Neural progenitor cell (in vitro differentiated cells): ENCODE results near the gene ZNF77. TPM values are rescaled to one million over a fixed set of nuclear protein-coding genes. Genes with fewer than 3 reads are reported as not detected.

ENCODE experiments used
- DNase-seq: peaks from one replicate; pipeline ENCODE4 v3.0.0-alpha.2; 2016; ENCODE audit warnings: low spot score
- H2AFZ ChIP-seq: fragments of 200-600 bp; sonication (generic); replicated peaks from 2 replicates; pipeline ENCODE4 v1.6.1; 2016; ENCODE audit warnings: antibody characterized with exemption
- H3F3A ChIP-seq: fragments of 200-600 bp; sonication (generic); 2 replicates; pipeline ENCODE4 v1.6.1; 2016; ENCODE audit warnings: antibody characterized with exemption, low read depth
- H3K27ac ChIP-seq: fragments of 200-600 bp; sonication (generic); 2 replicates; pipeline ENCODE4 v1.5.1; 2016; ENCODE audit warnings: mild to moderate bottlenecking
- H3K27me3 ChIP-seq: fragments of 200-600 bp; sonication (generic); 2 replicates; pipeline ENCODE4 v1.6.1; 2016; ENCODE audit warnings: mild to moderate bottlenecking, moderate library complexity
- H3K36me3 ChIP-seq: fragments of 200-600 bp; sonication (generic); 2 replicates; pipeline ENCODE4 v1.5.1; 2016
- H3K4me1 ChIP-seq: fragments of 200-600 bp; sonication (generic); 2 replicates; pipeline ENCODE4 v1.6.1; 2016; ENCODE audit warnings: mixed run types
- H3K4me2 ChIP-seq: fragments of 200-600 bp; sonication (generic); 2 replicates; pipeline ENCODE4 v1.6.1; 2016
- H3K4me3 ChIP-seq: fragments of 200-600 bp; sonication (generic); 2 replicates; pipeline ENCODE4 v1.5.1; 2016
- H3K79me2 ChIP-seq: fragments of 200-600 bp; sonication (generic); 2 replicates; pipeline ENCODE4 v1.6.1; 2016; ENCODE audit warnings: low read depth
- H3K9ac ChIP-seq: fragments of 200-600 bp; sonication (generic); 2 replicates; pipeline ENCODE4 v1.6.1; 2016
- H3K9me3 ChIP-seq: fragments of 200-600 bp; sonication (generic); 2 replicates; pipeline ENCODE4 v1.5.1; 2016; ENCODE audit warnings: low read depth
- H4K20me1 ChIP-seq: fragments of 200-600 bp; sonication (generic); 2 replicates; pipeline ENCODE4 v1.6.1; 2016; ENCODE audit warnings: low read depth
- H3K27ac Mint-ChIP-seq: 3 replicates; pipeline ENCODE4 v1.8.0; 2021; ENCODE audit warnings: mixed read lengths
- H3K27me3 Mint-ChIP-seq: 2 replicates; pipeline ENCODE4 v1.8.0; 2022; ENCODE audit warnings: low read depth, mild to moderate bottlenecking, inconsistent platforms, moderate library complexity, mixed read lengths; ENCODE audit not compliant: insufficient read depth
- H3K36me3 Mint-ChIP-seq: 3 replicates; pipeline ENCODE4 v1.8.0; 2021; ENCODE audit warnings: mixed read lengths
- H3K4me1 Mint-ChIP-seq: 3 replicates; pipeline ENCODE4 v1.8.0; 2021; ENCODE audit warnings: mixed read lengths
- H3K4me3 Mint-ChIP-seq: 3 replicates; pipeline ENCODE4 v1.8.0; 2021; ENCODE audit warnings: mild to moderate bottlenecking, moderate library complexity, mixed read lengths
- H3K9me3 Mint-ChIP-seq: 3 replicates; pipeline ENCODE4 v1.8.0; 2020; ENCODE audit warnings: mixed read lengths
- CTCF ChIP-seq: fragments of 200-600 bp; sonication (generic); IDR thresholded peaks from 2 replicates; pipeline ENCODE4 v1.5.1; 2017; ENCODE audit warnings: antibody characterized with exemption, mild to moderate bottlenecking
- EZH2 ChIP-seq: fragments of 200-600 bp; sonication (generic); IDR thresholded peaks from 2 replicates; pipeline ENCODE4 v1.6.1; 2017; ENCODE audit warnings: antibody characterized with exemption, mild to moderate bottlenecking, moderate library complexity
- EZH2phosphoT487 ChIP-seq: fragments of 200-600 bp; sonication (generic); IDR thresholded peaks from 2 replicates; pipeline ENCODE4 v1.6.1; 2017; ENCODE audit warnings: antibody characterized with exemption
- total RNA-seq: library from RNA; depleted of rRNA; stranded (reverse); fragments of >200 nt; gene quantifications from 2 replicates; pipeline ENCODE4 v1.2.3, GENCODE V29; 2015; ENCODE audit warnings: low replicate concordance

ZNF77 gene
- total RNA-seq, 1 donor from 2014 or later = 6.5 TPM

DNA sequence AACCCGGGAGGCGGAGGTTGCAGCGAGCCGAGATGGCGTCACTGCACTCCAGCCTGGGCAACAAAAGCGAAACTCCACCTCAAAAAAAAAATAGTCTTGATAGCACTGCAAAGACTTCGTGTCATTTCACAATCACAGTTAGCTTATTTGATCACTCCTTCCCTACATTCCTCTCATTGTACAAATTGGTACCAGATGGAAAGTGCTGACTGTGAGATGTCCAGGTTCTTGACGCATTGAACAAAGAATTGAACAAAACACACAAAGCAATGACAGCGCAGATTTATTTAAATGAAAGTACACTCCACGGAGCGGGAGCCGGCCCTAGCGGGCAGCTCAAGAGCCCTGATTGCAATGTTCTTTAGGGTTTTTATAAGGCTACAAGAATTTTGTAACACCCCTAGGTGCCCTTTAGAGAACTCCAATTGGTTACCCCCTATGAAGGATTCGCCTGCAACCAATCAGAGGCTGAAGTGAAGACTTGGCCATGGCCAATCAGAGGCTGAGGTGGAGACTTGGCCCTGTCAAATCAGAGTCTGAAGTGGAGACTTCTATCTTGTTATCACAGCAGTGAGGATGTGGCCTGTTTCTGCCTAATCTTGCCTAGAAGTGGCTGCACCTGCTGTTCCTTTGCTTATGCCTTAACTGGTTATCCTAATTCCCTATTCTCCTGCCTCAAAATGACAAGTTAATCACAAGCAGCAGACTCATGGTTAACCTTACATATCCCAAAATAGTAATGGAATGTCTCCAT lies 60.9 kb downstream of the ZNF77 start:
- Mint-ChIP-seq H3K4me3 (no peak overlapping the region), H3K27ac (no peak overlapping the region), H3K27me3 (peaks cover 5% of the 10 kb centered on the region), H3K36me3 (no peaks in the 10 kb centered on the region), H3K9me3 (peaks cover 29% of the 10 kb centered on the region), H3K4me1 (no peaks in the 10 kb centered on the region)
- H3K9ac ChIP-seq = no peak overlapping the region
- no peaks in the 10 kb centered on the region for H3K79me2 ChIP-seq
- TF ChIP-seq CTCF (no peak), EZH2 (no peak), EZH2phosphoT487 (no peak)
- no peak overlapping the region for H3K4me3 ChIP-seq
- no peaks in the 10 kb centered on the region for H3K4me1 ChIP-seq
- no peaks in the 10 kb centered on the region for H3F3A ChIP-seq
- H3K27ac ChIP-seq = no peak overlapping the region
- no peaks in the 10 kb centered on the region for H3K27me3 ChIP-seq
- peaks cover 3% of the 10 kb centered on the region for H3K9me3 ChIP-seq
- no peaks in the 10 kb centered on the region for H3K36me3 ChIP-seq
- no peaks in the 10 kb centered on the region for H4K20me1 ChIP-seq
- no peak for DNase-seq
- no peak overlapping the region for H2AFZ ChIP-seq
- H3K4me2 ChIP-seq = no peak overlapping the region

Other genes with a start within 250 kb of the ZNF77 start
- gene GNG7, start 242.3 kb downstream of the ZNF77 start, total RNA-seq = 7.0 and 9.6 TPM in 2 replicates
- gene DIRAS1, start 223.6 kb downstream of the ZNF77 start, total RNA-seq = 2.7 and 4.2 TPM in 2 replicates
- gene SLC39A3, start 205.0 kb downstream of the ZNF77 start, total RNA-seq = 6.1 and 28.5 TPM in 2 replicates
- 30.9 and 75.4 TPM in 2 replicates for gene SGTA, start 161.7 kb downstream of the ZNF77 start, total RNA-seq
- gene THOP1, start 159.5 kb downstream of the ZNF77 start, total RNA-seq = 105 and 222 TPM in 2 replicates
- 10.1 and 11.0 TPM in 2 replicates for gene ZNF554, start 125.1 kb downstream of the ZNF77 start, total RNA-seq
- gene ZNF555, start 103.5 kb downstream of the ZNF77 start, total RNA-seq = 14.6 and 18.8 TPM in 2 replicates
- gene ZNF556, start 77.6 kb downstream of the ZNF77 start, total RNA-seq = 0.25 TPM in 1 of 2 replicates, not detected in the other
- gene ZNF57, start 44.0 kb downstream of the ZNF77 start, total RNA-seq = 5.6 and 6.3 TPM in 2 replicates
- 0.22 and 1.8 TPM in 2 replicates for gene TLE6, start 32.6 kb upstream of the ZNF77 start, total RNA-seq
- 1.1 TPM in 1 of 2 replicates, not detected in the other for gene TLE2, start 84.3 kb upstream of the ZNF77 start, total RNA-seq
- 54.6 and 148 TPM in 2 replicates for gene TLE5, start 117.5 kb upstream of the ZNF77 start, total RNA-seq
- 12.4 and 19.5 TPM in 2 replicates for gene GNA11, start 149.4 kb upstream of the ZNF77 start, total RNA-seq
- not detected in 2 replicates for gene GNA15, start 191.1 kb upstream of the ZNF77 start, total RNA-seq
- gene S1PR4, start 233.8 kb upstream of the ZNF77 start, total RNA-seq = not detected in 2 replicates
- gene NCLN, start 241.0 kb upstream of the ZNF77 start, total RNA-seq = 12.2 and 50.8 TPM in 2 replicates